ENCODE results near the gene TLR4. TPM values are rescaled to one million over a fixed set of nuclear protein-coding genes. Genes with fewer than 3 reads are reported as not detected.

The TLR4 gene
- total and polyA plus RNA-seq, 12 donors: 5.5 to 65.2 (median 35.7) TPM

GRCh38 chr9:117720066-117720465, 15.9 kb downstream of the TLR4 start:
- intact Hi-C loops (cut with DNase I): no loop called here
- TF ChIP-seq CTCF (IDR thresholded peaks at IDR 0.05): no peak
- no peak for TF ChIP-seq POLR2A (IDR thresholded peaks at IDR 0.05)
- DNase-seq: no peak
- 69 to 82% (median 76%) methylated on average over 2 of the region's 2 CpGs for WGBS, 4 donors
- H3K36me3 ChIP-seq (replicated peaks in 1 of 2): peaks cover 0 to 6% of the 10 kb centered on the region in 2 donors
- H3K4me3 ChIP-seq: no peak overlapping the region
- peak overlapping the region in 2 of 5 donors; percentile 47 to 64 for H3K27ac ChIP-seq
- H3K4me1 ChIP-seq (replicated peaks in 1 of 2): peaks cover 0 to 72% of the 10 kb centered on the region in 2 donors
- no peaks in the 10 kb centered on the region for H3K27me3 ChIP-seq
- no peaks in the 10 kb centered on the region for H3K9me3 ChIP-seq (replicated peaks in 1 of 3)

- no peaks in the 10 kb centered on the region for H3K9me3 ChIP-seq (replicated peaks in 1 of 3)
- no peak overlapping the region for H3K4me3 ChIP-seq
- peak in 5 of 7 donors; percentile 16 to 86 (median 27) for DNase-seq
- 29 to 65% (median 50%) methylated on average over 5 of the region's 5 CpGs for WGBS, 4 donors
- TF ChIP-seq CTCF (IDR thresholded peaks at IDR 0.05): no peak
- TF ChIP-seq POLR2A (IDR thresholded peaks at IDR 0.05): no peak
- peaks cover 0 to 3% of the 10 kb centered on the region in 2 donors for H3K36me3 ChIP-seq (replicated peaks in 1 of 2)
- H3K4me1 ChIP-seq (replicated peaks in 1 of 2): peaks cover 0 to 76% of the 10 kb centered on the region in 2 donors
- intact Hi-C loops (cut with DNase I): no loop called here
- H3K27ac ChIP-seq: peak overlapping the region in 2 of 5 donors; percentile 47 to 64
- no peaks in the 10 kb centered on the region for H3K27me3 ChIP-seq
Observed at GRCh38 chr9:117720555-117720954, 16.4 kb downstream of the TLR4 start.

GRCh38 chr9:117720987-117721386, 16.8 kb downstream of the TLR4 start:
- Histone ChIP-seq H3K9me3 (replicated peaks in 1 of 3) (no peaks in the 10 kb centered on the region), H3K4me1 (replicated peaks in 1 of 2) (peaks cover 0 to 80% of the 10 kb centered on the region in 2 donors), H3K4me3 (no peak overlapping the region), H3K27ac (peak overlapping the region in 2 of 5 donors; percentile 6 to 64), H3K27me3 (no peaks in the 10 kb centered on the region), H3K36me3 (replicated peaks in 1 of 2) (no peaks in the 10 kb centered on the region)
- intact Hi-C loops (cut with DNase I): no loop called here
- WGBS, 4 donors: 63 to 83% (median 79%) methylated on average over 2 of the region's 2 CpGs
- TF ChIP-seq POLR2A (IDR thresholded peaks at IDR 0.05): no peak
- no peak for TF ChIP-seq CTCF (IDR thresholded peaks at IDR 0.05)
- DNase-seq: no peak

- 68 to 77% (median 72%) methylated on average over 6 of the region's 6 CpGs for WGBS, 4 donors
- intact Hi-C loops (cut with DNase I): no loop called here
- peaks cover 0 to 83% of the 10 kb centered on the region in 2 donors for H3K4me1 ChIP-seq (replicated peaks in 1 of 2)
- H3K27ac ChIP-seq: peak overlapping the region in 2 of 5 donors; percentile 57 to 62
- no peak for TF ChIP-seq CTCF (IDR thresholded peaks at IDR 0.05)
- no peak for TF ChIP-seq POLR2A (IDR thresholded peaks at IDR 0.05)
- no peaks in the 10 kb centered on the region for H3K27me3 ChIP-seq
- H3K36me3 ChIP-seq (replicated peaks in 1 of 2): no peaks in the 10 kb centered on the region
- H3K9me3 ChIP-seq (replicated peaks in 1 of 3): no peaks in the 10 kb centered on the region
- no peak overlapping the region for H3K4me3 ChIP-seq
- DNase-seq: no peak
Observed at GRCh38 chr9:117722108-117722761, 18.0 kb downstream of the TLR4 start.
